Kasumi-1 (cell line): ENCODE results near the gene ANGPTL4.
A peak's percentile ranks its signal among the peaks of the same experiment; 100 is the strongest.
"Not testable (repeated sequence)": the region's sequence is repeated elsewhere in the genome, so short reads cannot be mapped to it uniquely, and the experiment has no call there.

Source experiments
- DNase-seq, 2 experiments: peaks; one replicate each; lab custom pipeline; 2025; lab: John Stamatoyannopoulos, UW

ANGPTL4 gene

DNA sequence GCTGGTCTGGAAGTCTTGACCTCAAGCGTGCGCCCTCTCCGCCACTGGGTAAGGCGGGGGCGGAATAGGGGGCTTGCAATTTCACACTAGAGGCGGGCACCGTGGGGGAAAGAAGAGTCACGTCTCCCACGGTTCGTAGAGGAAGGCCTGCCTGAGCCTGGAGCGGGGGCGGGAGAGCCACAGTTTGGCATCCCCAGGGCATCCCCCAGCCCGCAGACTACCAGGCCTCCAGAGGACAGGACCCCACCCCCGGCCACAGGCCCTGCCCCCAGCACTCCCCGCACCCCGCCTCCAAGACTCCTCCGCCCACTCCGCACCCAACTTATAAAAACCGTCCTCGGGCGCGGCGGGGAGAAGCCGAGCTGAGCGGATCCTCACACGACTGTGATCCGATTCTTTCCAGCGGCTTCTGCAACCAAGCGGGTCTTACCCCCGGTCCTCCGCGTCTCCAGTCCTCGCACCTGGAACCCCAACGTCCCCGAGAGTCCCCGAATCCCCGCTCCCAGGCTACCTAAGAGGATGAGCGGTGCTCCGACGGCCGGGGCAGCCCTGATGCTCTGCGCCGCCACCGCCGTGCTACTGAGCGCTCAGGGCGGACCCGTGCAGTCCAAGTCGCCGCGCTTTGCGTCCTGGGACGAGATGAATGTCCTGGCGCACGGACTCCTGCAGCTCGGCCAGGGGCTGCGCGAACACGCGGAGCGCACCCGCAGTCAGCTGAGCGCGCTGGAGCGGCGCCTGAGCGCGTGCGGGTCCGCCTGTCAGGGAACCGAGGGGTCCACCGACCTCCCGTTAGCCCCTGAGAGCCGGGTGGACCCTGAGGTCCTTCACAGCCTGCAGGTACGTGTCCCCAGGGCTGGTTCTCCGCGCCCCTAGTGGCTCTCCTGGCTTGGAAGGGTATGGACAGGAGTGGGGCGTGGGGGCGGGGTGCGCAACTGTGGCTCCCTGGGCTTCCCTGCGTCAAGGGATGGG, at the start of gene ANGPTL4:
Gene ANGPTL4, plus strand, starts transcription at position 353 of the 969 bp plus-strand sequence. Its CDS starts 167 bp downstream, at position 520.
- peak; percentile 27 to 31 for DNase-seq

DNA sequence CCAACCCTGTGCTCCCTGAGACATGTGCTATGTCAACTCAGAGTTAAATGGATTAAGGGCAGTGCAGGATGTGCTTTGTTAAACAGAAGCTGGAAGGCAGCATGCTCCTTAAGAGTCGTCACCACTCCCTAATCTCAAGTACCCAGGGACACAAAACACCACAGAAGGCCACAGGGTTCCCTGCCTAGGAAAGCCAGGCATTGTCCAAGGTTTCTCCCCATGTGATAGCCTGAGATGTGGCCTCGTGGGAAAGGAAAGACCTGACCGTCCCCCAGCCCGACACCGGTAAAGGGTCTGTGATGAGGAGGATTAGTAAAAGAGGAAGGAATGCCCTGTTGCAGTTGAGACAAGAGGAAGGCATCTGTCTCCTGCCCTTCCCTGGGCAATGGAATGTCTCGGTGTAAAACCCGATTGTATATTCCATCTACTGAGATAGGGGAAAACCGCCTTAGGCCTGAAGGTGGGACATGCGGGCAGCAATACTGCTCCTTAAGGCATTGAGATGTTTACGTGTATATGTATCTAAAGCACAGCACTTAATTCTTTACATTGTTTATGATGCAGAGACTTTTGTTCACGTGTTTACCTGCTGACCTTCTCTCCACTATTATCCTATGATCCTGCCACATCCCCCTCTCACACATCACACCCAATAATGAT, 48.8 kb upstream of the ANGPTL4 start:
- not testable (repeated sequence) for DNase-seq

DNA sequence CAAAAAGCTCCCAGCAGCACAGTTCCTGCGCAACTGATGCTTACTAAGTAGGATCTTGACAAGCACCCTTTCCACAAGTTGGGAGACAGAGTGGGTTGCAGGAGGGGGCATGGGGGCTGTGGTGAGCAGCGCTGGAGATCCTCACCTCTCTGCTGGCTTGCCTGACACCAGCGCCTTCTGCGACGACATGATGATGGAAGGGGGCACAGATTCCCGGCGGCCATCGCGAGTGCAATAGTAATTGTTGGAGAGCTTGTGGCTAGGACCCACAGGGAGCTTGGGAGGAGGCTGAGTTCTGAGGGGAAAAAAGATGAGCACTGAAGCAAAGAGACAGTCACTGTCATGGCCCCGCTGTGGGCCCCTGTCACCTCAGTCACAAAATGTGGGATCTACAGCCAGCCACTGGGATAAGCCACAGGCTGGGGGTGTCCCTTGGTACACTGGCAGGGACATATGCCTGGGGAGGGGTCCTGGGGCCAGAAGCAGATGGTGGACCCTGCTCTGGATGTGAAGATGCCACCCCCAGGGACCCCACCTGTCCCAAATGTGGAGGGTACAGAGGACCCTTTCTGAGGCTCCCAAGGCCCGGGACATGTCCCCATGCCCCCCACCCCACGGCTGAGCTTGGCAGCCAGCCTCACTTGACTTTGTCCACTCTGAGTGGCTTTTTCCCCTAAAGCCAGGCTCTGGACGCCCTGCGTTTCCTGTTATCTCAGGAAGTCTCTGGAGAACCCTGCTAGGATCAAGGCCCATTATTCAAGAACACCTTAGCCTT, 47.4 kb upstream of the ANGPTL4 start:
- DNase-seq, result no peak

DNA sequence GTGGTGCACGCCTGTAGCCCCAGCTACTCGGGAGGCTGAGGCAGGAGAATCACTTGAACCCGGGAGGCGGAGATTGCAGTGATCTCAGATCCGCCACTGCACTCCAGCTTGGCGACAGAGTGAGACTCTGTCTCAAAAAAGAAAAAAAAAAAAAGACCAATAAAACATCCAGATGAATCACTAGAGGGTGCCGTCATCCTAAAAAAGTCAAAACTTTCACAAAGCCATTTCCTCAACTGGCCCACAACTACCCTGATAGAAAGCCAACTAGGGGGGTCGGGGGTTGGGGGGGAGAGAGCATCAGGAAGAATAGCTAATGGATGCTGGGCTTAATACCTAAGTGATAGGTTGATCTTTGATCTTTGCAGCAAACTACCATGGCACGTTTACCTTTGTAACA, 45.1 kb upstream of the ANGPTL4 start:
- DNase-seq, result peak in 1 of 2 experiments; percentile 46

DNA sequence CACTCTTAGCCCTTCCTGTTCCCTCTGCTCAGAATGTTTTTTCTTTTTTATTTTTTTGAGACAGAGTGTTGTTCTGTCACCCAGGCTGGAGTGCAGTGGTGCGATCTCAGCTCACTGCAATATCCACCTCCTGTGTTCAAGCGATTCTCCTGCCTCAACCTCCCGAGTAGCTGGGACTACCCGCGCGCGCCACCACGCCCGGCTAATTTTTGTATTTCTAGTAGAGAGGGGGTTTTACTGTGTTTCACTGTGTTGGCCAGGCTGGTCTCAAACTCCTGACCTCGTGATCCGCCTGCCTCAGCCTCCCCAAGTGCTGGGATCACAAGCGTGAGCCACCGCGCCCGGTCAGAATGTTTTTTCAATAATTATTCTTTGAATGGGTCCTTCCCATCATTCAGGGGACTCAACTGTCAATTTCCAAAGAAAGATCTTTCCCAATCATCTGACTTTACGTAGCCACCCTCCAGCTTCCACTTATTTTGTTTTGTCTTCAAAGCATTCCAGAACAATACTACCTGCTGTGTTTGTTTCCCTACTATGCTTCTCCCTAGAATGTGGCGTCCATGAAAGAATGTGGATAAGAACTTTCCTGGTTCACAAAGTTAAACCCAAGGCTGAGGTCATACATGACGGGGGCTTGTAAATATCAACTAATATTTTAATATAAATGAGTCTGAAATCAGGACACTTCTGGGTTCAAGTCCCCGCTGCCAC, 44.0 kb upstream of the ANGPTL4 start:
- DNase-seq, result no peak

DNA sequence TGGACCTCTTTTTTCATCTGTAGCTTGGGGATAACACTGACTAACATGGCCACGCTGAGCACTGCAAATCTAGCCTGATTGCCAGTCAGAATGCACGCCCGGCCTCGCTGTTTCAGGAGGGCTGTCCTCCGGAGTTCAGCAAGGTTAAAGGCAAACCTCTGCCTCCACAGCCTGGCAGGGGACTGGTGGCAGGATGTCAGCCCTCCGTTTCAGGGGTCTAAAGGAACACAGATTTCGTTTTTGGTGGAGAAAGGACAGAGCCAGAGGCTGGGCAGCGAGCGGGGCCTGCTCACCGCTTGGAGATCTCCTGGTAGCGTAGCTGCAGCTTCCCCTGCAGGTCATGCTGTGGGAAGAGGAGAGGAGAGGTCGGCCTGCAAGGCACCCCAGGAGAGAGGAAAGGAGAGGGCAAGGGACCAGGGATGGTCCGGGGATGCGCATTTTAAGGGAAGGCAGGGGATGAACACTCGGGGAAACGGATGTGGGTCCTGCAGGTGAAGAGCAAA, 43.3 kb upstream of the ANGPTL4 start:
- no peak for DNase-seq

DNA sequence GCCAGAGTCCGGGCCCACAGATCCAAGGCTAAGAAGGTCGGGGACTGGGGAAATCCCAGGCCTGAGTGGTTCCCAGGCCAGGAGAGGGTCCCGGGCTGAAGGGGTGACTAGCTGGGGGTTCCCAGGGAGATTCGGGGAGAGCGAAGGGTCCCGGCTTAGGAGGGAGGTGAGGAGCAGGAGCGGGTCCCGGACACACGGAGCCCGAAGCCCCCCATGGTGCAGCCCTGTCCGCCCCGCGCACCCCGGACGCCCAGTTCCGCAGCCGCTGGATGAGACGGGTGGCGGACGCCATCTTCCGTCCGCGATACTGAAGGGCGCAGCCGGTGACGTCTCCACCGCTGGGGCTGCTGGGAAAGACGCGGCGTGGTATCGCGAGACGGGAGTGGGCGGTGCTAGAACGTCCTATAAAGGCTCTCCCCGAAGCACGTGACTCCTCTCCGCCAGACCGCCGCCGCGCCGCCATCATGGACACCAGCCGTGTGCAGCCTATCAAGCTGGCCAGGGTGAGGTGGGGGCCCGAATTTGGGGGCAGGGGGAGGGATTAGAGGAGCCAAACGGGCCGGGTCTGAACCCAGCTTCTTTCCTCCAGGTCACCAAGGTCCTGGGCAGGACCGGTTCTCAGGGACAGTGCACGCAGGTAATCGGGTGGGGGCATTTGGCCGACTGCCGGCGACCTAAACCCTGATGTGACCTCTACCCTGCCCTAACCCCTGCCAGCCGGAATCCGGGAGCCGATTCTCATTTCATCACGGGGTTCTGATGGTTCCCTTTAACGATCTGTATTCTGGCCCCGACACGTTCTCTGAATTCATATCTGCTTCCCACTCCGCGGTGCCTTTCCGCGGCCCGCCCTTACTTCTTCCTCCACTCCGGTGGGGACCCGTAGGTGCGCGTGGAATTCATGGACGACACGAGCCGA, 42.6 kb upstream of the ANGPTL4 start, which contains the start of the genes NDUFA7 and RPS28:
Gene NDUFA7, minus strand, starts transcription at position 309 of the 919 bp plus-strand sequence. Its CDS starts 17 bp downstream, at position 292.
Gene RPS28, plus strand, starts transcription at position 430 of the 919 bp plus-strand sequence. Its CDS starts 35 bp downstream, at position 465.
- DNase-seq, result peak; percentile 89 to 95

- DNase-seq, result no peak
These were observed 41.8 kb upstream of the ANGPTL4 start for GRCh38 chr19:8321986-8322637.

DNA sequence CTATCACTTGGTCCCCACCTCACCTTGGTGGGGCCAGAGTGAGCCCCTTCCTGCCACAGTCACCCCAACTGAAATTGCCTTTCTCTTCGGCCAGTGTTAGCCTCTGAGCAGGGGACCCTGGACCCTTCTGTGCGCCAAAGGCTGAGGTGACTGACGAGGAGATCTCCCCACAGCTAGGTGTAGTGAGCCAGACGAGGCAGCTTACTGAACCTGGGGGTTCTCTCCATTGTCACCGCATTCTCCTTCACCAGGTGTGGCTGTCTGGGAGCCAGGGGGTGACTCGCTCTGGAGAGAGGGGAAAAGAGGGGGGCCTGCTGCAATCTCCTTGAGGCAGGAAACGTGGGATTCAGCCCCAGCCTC, 41.3 kb upstream of the ANGPTL4 start:
- no peak for DNase-seq

- DNase-seq, result no peak
These were observed 40.2 kb upstream of the ANGPTL4 start for GRCh38 chr19:8323781-8324185.

DNA sequence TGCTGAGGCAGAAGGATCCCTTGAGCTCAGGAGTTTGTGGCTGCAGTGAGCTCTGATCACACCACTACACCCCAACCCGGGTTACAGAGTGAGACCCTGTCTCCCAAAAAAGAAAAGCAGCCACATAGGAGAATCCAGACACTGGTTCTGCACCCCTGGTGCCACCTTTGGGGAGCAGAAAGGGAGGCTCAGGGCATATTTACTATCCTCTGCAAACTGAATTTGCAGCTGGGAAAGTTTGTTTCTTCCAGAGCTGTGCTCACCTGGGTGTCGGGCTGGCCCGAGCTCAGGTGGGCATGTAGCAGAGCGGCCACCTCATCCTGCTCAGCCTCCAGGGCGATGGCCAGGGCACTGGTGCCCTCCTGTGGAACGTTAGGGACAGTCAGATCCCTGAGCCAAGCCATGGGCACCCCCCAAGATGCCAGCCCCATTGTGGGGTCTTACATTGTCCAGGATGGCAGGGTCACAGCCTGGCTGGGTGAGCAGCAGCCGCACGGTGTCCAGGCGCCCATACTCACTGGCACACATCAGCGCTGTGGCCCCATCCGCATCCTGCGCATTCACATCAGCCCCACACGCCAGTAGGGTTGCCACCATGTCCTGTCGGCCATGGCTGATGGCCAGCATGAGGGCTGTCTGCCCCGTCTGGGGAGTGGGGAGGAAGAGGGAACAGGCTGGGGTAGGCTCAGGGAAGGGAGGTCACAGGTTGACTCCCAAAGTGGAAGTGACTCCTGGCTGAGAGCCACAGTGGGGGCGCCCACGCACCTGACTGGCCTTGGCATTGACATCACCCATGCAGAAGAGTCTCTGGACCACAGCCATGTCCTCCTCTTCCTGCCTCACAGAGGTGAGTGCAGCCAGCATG, 39.5 kb upstream of the ANGPTL4 start:
- DNase-seq, result no peak

- no peak for DNase-seq
These were observed 38.5 kb upstream of the ANGPTL4 start for GRCh38 chr19:8325454-8325853.

DNA sequence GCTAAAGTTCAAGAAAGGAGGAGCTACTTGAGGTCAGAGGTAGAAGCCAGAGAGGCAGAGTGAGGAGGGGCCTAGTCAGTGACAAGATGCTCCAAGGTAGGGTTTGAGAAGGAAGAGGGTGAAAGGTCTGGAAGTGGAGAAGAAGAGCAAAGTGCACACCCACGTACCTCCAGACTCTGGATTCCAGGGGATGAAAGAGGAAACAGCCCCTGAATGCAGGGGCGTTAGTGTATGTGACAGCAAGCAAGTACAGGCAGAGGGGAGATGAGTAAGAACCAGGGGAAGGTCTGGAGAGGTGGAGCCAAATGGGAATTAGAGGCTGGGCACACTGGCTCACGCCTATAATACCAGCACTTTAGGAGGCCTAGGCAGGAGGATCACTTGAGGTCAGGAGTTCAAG, 34.0 kb upstream of the ANGPTL4 start:
- no peak for DNase-seq

- DNase-seq, result no peak
These were observed 32.6 kb upstream of the ANGPTL4 start for GRCh38 chr19:8331263-8331845.

- DNase-seq, result no peak
These were observed 30.8 kb upstream of the ANGPTL4 start for GRCh38 chr19:8332976-8333766.

- DNase-seq, result no peak
These were observed 30.0 kb upstream of the ANGPTL4 start for GRCh38 chr19:8333767-8334457.
